SK-N-SH treated with all-trans-retinoic acid at 6 μM for 48 hours (cell line): ENCODE results near the gene CCNJL.

Experiments used
- ATAC-seq: fragments of 200-7000 bp; cut with Tn5 transposase; 3 replicates; pipeline ENCODE4 v1.9.1; 2020; ENCODE audit warnings: mild to moderate bottlenecking, moderate library complexity
- ARNTL ChIP-seq: fragments of 450-650 bp; formaldehyde crosslinking; IDR thresholded peaks from 2 replicates; pipeline ENCODE4 v1.5.0; 2020; ENCODE audit warnings: low read depth, mild to moderate bottlenecking, moderate library complexity, borderline replicate concordance
- BACH2 ChIP-seq: fragments of 250-450 bp; sonication (Bioruptor Pico); IDR thresholded peaks from 2 replicates; pipeline ENCODE4 v1.9.0; 2021; ENCODE audit warnings: mild to moderate bottlenecking, borderline replicate concordance
- CREB5 ChIP-seq: fragments of 250-450 bp; sonication (Bioruptor Pico); IDR thresholded peaks from 2 replicates; pipeline ENCODE4 v1.5.1; 2020; ENCODE audit warnings: low read depth, mild to moderate bottlenecking, moderate library complexity
- GLIS3 ChIP-seq: fragments of 250-450 bp; sonication (Bioruptor Pico); IDR thresholded peaks from 2 replicates; pipeline ENCODE4 v1.5.0; 2020; ENCODE audit warnings: mild to moderate bottlenecking, moderate library complexity
- ISL1 ChIP-seq: fragments of 250-450 bp; sonication (Bioruptor Pico); IDR thresholded peaks from 2 replicates; pipeline ENCODE4 v2.1.2; 2022; ENCODE audit warnings: mild to moderate bottlenecking, moderate library complexity
- OSR1 ChIP-seq: fragments of 250-450 bp; sonication (Bioruptor Pico); IDR thresholded peaks from 2 replicates; pipeline ENCODE4 v1.8.0; 2022; ENCODE audit warnings: moderate library complexity, mild to moderate bottlenecking, inconsistent platforms
- PATZ1 ChIP-seq: fragments of 250-450 bp; sonication (Bioruptor Pico); IDR thresholded peaks from 2 replicates; pipeline ENCODE4 v1.8.0; 2020; ENCODE audit warnings: mild to moderate bottlenecking, moderate library complexity, borderline replicate concordance
- PPARA ChIP-seq: fragments of 250-450 bp; sonication (Bioruptor Pico); IDR thresholded peaks from 2 replicates; pipeline ENCODE4 v1.5.0; 2020; ENCODE audit warnings: mild to moderate bottlenecking, borderline replicate concordance
- RARB ChIP-seq: fragments of 250-450 bp; sonication (Bioruptor Pico); IDR thresholded peaks from 2 replicates; pipeline ENCODE4 v1.8.0; 2021; ENCODE audit warnings: mild to moderate bottlenecking, moderate library complexity
- SNAI2 ChIP-seq: fragments of 250-450 bp; sonication (Bioruptor Pico); IDR thresholded peaks from 2 replicates; pipeline ENCODE4 v1.5.0; 2020; ENCODE audit warnings: mild to moderate bottlenecking, moderate library complexity
- TSHZ2 ChIP-seq: fragments of 250-450 bp; sonication (Bioruptor Pico); IDR thresholded peaks from 2 replicates; pipeline ENCODE4 v1.5.0; 2020; ENCODE audit warnings: mild to moderate bottlenecking, moderate library complexity
- ZC3H10 ChIP-seq: fragments of 250-450 bp; sonication (Bioruptor Pico); IDR thresholded peaks from 2 replicates; pipeline ENCODE4 v1.5.1; 2021; ENCODE audit warnings: mild to moderate bottlenecking, moderate library complexity
- ZNF565 ChIP-seq: fragments of 450-650 bp; formaldehyde crosslinking; conservative IDR thresholded peaks from 2 replicates; pipeline ENCODE4 v1.5.0; 2020; ENCODE audit warnings: low read depth, mild to moderate bottlenecking, moderate library complexity
- ZNF70 ChIP-seq: fragments of 450-650 bp; formaldehyde crosslinking; IDR thresholded peaks from 2 replicates; pipeline ENCODE4 v1.5.0; 2020; ENCODE audit warnings: mild to moderate bottlenecking, moderate library complexity
- ZNF8 ChIP-seq: fragments of 450-650 bp; formaldehyde crosslinking; IDR thresholded peaks from 2 replicates; pipeline ENCODE4 v1.5.0; 2020; ENCODE audit warnings: mild to moderate bottlenecking, moderate library complexity
- TF ChIP-seq, protein P1 (sequence below): fragments of 250-450 bp; sonication (Bioruptor Pico); IDR thresholded peaks from 2 replicates; pipeline ENCODE4 v1.5.1; 2021; ENCODE audit warnings: mild to moderate bottlenecking, moderate library complexity
- TF ChIP-seq, protein P2 (sequence below): fragments of 250-450 bp; sonication (Bioruptor Pico); IDR thresholded peaks from 2 replicates; pipeline ENCODE4 v1.8.0; 2021; ENCODE audit warnings: low read depth, mild to moderate bottlenecking, moderate library complexity, borderline replicate concordance

CCNJL gene

GRCh38 chr5:160271836-160272235, 40.5 kb downstream of the CCNJL start:
- no peak for ATAC-seq
- TF ChIP-seq CREB5 (CRISPR knock-in tag) (no peak), PATZ1 (CRISPR knock-in tag) (no peak), PPARA (CRISPR knock-in tag) (no peak)

- peak; percentile 32; the same call in 1 of the 3 replicates for ATAC-seq
- TF ChIP-seq ZNF8 (CRISPR knock-in tag) (no peak), BACH2 (CRISPR knock-in tag) (no peak), SNAI2 (CRISPR knock-in tag) (no peak), PATZ1 (CRISPR knock-in tag) (no peak), ZNF70 (no peak), CREB5 (CRISPR knock-in tag) (no peak), ZNF565 (CRISPR knock-in tag) (no peak), ISL1 (CRISPR knock-in tag) (no peak)
- TF ChIP-seq, protein P1, sequence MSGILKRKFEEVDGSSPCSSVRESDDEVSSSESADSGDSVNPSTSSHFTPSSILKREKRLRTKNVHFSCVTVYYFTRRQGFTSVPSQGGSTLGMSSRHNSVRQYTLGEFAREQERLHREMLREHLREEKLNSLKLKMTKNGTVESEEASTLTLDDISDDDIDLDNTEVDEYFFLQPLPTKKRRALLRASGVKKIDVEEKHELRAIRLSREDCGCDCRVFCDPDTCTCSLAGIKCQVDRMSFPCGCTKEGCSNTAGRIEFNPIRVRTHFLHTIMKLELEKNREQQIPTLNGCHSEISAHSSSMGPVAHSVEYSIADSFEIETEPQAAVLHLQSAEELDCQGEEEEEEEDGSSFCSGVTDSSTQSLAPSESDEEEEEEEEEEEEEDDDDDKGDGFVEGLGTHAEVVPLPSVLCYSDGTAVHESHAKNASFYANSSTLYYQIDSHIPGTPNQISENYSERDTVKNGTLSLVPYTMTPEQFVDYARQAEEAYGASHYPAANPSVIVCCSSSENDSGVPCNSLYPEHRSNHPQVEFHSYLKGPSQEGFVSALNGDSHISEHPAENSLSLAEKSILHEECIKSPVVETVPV, result no peak
- TF ChIP-seq, protein P2, sequence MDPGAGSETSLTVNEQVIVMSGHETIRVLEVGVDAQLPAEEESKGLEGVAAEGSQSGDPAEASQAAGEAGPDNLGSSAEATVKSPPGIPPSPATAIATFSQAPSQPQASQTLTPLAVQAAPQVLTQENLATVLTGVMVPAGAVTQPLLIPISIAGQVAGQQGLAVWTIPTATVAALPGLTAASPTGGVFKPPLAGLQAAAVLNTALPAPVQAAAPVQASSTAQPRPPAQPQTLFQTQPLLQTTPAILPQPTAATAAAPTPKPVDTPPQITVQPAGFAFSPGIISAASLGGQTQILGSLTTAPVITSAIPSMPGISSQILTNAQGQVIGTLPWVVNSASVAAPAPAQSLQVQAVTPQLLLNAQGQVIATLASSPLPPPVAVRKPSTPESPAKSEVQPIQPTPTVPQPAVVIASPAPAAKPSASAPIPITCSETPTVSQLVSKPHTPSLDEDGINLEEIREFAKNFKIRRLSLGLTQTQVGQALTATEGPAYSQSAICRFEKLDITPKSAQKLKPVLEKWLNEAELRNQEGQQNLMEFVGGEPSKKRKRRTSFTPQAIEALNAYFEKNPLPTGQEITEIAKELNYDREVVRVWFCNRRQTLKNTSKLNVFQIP (CRISPR knock-in tag), result no peak
Measured at GRCh38 chr5:160271396-160271795, 41.0 kb downstream of the CCNJL start.

- no peak for TF ChIP-seq GLIS3 (CRISPR knock-in tag)
- ATAC-seq, result no peak
Measured at GRCh38 chr5:160270704-160271103, 41.7 kb downstream of the CCNJL start.

DNA sequence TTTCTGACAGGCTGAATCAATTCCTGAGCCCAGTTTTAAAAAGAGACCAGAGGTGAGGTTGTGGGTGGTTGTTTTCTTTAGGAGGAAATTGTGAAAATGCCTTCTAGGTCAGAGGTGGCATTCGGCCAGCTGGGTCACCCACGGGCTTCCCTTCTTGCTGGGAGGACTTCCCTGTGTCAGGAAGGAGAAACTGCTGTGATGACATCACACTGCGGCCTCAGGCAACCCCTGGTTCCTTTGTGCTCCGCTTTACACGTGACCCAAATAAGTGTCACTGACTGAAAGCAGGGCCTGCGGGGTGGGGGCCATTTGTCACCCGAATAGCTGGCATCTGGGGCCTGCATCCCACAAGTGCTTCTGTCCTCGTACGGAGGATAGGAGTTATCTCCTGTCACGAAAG, 43.3 kb downstream of the CCNJL start:
- ATAC-seq, result no peak

DNA sequence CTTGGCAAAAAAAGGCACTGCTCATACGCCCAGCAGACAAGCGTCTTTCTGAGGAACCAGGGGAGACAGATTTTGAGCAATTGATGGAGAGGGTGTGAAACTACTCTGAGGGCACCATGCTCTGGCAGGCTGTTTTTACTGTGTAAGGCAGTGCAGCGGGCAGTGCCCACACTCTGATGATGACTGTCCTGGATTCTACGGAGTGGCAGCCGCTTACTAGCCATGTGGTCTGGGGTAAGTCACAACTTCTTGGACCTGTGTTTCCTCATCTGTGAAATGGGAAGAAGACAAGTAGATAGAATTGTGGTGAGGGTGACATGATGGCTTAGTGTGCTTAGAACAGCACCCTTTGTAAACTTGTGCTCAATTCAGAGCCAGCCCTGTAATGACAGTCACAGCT, 44.2 kb downstream of the CCNJL start:
- no peak for ATAC-seq
- TF ChIP-seq ARNTL (CRISPR knock-in tag) (no peak), RARB (CRISPR knock-in tag) (no peak), PPARA (CRISPR knock-in tag) (no peak), ZNF70 (no peak), ZC3H10 (no peak), TSHZ2 (CRISPR knock-in tag) (no peak), OSR1 (CRISPR knock-in tag) (no peak), SNAI2 (CRISPR knock-in tag) (no peak), GLIS3 (CRISPR knock-in tag) (no peak)
- TF ChIP-seq, protein P2 (CRISPR knock-in tag), result no peak

More for the DNA sequence above, 43.3 kb downstream of the CCNJL start:
- no peak for TF ChIP-seq ZNF8 (CRISPR knock-in tag)
- TF ChIP-seq RARB (CRISPR knock-in tag), result no peak
